Putamen (tissue), 1 donor: ENCODE data around the gene PGGHG.
"Not testable (repeated sequence)": the region's sequence is repeated elsewhere in the genome, so short reads cannot be mapped to it uniquely, and the experiment has no call there.

Experiments used
- DNase-seq: peaks from one replicate; pipeline ENCODE4 v3.0.0-alpha.2; 2016; ENCODE audit warnings: low spot score

PGGHG gene

DNA sequence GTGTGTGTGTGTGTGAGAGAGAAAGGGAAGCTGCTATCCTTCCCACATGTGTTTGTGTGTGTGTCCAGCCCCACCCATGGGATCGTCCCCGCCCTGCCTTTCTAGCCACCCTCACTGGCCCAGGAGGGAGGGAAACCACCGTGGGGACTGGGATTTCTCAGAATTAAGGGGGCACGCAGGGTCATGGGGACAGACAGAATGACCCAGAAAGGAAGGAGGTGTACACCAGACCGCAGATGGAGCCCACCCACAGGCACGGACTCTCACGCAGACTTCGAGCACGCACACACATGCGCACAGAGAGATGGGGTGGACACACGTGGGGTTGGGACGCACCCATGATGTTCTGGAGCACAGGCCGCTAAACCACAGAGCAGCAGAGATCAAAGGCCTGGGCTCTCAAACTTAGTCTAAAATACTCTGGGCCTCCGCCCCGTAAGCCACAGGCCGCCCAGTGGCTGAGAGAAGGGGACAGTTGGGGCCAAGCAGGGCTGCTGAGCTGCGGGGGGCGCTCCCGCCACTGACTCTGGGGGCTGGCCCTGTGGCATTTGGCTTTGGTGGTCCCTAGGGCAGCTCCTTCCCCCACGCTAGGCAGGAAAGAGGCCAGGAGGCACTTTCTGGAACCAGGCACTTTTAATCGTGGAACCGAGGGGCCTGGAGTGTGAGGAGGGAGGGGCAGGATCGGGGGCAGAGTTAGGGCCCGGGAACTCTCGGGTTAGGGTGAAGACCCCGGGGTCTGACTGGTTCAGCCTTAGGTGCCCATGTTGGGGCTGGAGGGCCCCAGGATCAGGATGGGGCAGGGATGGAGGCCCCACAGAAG, 8.9 kb downstream of the PGGHG start:
- DNase-seq, result no peak

DNA sequence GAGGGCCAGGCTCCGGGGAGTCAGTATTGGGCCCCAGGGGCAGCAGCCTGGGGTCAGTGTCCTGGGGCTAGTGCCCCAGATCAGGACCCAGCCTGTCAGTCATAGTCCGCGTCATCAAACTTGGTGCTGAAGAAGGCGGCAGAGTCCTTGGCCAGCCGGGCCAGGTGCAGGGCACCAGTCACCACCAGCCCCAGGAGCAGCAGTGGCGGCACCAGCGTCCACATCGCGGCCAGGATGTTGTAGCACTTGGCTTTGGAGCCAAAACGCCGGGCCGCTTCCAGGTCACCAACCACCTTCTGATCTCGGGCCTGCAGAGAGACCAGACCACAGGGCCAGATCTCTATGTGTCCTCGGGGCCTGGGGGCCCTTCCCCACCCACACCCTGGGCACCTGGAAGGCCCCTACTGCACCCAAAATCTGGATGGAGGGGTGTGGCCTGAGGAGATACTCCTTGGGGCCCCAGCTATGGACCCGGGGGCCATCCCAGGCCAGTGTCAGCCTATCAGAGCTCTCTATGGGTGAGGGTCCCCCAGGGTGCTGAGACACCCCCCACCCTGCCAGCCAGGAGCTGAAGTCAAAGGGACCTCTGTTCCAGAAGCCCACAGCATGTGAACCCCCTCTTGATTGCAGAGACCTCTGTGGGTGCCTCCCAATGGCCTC, 9.6 kb downstream of the PGGHG start:
- no peak for DNase-seq

DNA sequence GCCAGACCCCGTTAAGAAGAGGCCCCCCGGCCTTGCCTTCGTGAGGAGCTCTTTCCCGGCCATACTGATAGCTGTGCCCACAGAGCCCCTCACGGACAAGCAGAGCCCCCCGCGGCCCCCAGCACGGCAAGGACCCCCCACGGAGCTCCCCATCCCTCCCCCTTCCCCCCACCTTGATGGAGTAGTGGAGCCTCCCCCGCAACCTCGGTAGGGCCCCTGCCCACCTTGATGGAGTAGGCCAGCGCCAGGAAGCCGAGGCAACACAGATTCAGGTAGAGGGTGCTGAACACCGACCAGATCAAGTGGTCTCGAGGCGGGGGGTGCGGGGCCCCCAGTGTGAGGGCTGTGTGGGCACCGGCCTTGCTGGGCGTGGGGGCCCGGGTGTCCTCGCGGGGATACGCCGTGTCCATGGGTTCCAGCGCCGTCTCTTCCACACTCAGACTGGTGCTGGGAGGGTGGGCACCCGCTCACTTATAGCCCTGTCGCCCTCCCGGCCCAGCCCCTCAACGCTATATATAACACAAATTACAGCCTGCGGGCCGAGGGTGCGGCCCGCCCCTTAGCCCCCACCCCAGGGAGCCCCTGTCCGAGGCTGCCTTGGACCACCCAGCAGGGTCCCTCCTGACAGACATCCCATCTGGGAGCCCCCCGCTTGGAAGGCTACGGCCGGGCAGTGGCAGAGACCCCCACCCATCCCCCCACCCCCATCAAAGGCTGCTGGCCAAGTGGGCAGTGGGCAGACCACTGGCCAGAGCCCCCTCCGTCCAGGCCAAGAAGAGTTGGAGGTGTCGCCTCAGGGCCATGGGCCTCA, 10.4 kb downstream of the PGGHG start, which contains the start of gene IFITM5:
Gene IFITM5 (minus strand): TSS at position 446 of the 811 bp plus-strand sequence. CDS start 36 bp downstream, at position 410.
- no peak for DNase-seq

DNA sequence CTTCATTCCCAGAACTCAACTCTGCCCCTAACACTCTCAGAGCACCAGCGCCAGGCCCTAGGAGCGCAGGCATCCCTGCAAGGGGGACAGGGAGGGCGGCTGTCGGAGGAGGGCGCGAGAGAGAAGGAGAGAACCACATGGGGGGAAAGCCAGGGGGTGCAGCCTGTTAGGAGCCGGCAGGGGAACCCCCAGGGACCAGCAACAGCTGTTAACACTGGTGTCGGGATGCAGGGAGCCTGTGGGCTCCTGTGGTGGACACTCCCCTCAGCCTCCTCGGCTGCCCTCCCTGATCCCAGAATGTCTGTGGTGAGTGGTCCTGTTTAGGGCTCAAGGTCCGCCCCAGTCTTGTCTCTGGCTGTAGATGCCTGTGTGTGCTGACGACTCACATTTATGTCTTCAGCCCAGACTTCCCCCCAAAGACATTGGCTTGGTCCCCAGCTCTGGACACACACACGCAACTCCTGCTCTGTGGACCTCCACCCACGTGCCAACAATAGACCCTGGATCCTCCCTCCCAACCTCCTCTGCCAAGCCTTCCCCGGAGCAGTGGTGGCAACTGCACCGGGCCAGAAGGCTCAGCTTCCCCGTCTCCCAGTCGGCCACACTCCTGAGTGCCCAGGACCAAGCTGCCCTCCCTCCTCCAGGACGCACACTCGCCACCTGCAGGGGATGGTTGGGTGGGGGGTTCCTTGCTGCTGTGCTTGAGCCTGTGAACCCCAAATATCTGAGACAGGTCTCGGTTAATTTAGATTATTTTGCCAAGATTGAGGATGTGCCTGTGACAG, 11.2 kb downstream of the PGGHG start:
- no peak for DNase-seq

DNA sequence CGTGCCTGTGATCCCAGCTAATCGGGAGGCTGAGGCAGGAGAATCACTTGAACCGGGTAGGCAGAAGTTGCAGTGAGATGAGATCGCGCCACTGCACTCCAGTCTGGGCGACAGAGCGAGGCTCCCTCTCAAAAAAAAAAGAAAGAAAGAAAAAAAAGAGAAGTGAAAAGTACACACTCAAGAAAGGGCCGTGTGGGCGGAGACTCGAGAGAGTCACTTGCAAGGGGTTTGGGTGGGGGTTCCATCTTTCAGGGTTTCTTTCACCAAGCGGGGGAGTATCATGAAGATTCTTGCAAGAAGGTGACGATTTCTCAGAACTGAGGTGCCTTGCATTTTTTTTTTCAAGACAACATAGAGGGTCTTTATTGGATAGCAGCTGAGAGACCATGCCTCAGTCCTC, 14.4 kb downstream of the PGGHG start:
- no peak for DNase-seq

DNA sequence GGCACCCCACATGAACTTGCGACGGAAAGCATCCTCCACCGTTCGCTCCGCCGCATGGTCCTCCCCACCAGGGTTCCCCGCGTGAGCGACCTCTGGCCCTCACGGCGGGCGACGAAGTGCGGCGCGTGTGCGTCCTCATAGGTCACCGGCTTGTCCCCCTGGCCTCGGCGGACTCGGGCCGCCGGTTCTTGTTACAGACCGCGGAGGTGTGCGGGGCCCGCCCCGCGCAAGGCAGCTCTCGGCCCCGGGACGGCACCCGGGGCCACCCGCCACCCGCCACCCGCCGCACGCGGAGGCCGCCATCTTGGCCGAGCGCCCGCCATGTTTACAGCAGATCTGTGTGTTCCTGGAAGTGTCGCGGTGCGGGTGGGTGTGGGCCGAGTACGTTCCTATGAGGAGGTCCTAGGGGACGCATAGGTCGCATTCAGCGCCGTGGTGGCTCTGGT, 15.2 kb downstream of the PGGHG start:
- no peak for DNase-seq

DNA sequence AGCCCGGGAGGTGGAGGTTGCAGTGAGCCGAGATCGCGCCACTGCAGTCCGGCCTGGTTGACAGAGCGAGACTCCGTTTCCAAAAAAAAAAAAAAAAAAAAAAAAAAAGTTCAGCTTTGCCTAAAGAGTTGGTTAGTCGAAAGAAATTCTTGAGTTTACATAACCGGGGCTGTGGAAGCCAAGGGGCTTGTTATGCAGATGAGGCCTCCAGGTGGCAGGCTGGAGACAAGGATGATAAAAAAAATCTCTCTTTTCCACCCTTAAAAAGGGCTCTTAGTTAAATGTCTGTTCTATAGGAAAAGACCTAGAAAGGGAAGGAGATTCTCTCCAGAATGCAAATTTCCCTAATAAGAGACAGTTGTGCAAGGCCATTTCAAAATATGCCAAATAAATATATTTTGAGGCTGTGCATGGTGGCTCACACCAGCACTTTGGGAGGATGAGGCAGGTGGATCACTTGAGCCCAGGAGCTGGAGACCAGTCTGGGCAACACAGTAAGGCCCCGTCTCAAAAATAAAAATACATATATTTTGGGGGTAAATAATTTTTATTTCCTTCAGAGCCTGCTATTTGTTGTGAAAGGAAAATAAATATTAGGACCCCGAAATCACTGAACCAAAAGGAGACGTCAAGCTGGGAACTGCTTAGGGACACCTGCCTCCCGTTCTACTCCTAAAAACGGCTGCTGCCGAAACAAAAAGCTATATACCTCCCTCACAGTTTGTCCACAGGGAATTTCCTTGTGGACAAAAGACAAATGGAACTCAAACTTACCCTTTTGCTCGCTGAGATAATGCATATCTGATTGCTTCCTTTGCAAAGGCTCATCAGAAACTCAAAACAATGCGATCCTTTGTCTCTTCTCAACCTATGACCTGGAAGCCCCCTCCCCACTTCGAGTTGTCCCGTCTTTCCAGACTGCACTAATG, 16.3 kb downstream of the PGGHG start:
- DNase-seq, result peak; percentile 55

DNA sequence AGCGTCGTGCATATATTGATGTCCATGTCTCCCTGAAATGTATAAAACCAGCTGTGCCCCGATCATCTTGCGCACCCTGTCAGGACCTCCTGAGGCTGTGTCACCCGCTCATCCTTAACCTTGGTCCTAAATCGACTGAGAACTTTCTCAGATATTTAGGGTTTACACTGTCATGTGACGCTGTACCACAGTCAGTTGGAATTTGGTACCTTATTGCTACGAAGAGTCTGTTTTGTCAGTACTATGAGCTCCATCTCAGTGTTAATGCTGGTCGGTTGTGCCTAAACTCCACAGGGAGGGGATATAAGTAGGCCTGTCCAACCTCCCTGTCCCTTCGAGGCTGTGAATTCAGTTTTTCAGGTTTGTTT, 16.9 kb downstream of the PGGHG start:
- no peak for DNase-seq

DNA sequence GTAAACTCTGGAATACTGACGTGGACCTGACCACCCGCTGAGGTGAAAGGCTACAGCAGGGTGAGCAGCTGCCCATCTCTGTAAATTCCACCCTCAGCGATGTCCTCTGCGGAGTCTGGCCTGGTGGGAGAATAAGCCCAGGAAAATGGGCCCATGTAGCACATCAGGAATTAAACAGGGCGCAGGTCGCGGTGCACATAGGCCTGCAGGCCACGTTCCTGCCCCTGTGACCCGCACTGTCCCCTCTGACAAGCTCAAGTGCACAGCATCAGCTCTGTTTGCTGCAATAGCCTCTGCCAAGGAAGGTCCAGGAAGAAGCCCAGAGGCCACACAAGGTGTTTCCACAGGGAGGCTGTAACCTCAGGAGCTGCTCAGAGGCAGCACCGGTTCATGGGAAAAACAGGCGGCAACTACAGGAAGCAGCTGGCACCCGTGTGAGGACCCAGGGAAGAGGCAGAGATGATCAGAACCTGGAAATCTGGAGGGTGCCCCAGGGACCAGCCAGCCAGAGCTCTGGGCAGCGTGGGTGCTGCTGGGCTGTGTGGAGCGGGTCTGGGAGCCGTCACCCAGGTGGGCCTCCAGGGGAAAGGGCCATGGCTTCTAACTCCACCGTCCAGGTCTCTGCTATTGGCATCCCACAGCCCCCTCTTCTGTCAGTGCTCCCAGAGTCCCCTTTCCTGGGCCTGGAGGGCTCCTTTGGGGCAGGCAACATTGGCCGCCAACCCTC, 17.9 kb downstream of the PGGHG start:
- no peak for DNase-seq

DNA sequence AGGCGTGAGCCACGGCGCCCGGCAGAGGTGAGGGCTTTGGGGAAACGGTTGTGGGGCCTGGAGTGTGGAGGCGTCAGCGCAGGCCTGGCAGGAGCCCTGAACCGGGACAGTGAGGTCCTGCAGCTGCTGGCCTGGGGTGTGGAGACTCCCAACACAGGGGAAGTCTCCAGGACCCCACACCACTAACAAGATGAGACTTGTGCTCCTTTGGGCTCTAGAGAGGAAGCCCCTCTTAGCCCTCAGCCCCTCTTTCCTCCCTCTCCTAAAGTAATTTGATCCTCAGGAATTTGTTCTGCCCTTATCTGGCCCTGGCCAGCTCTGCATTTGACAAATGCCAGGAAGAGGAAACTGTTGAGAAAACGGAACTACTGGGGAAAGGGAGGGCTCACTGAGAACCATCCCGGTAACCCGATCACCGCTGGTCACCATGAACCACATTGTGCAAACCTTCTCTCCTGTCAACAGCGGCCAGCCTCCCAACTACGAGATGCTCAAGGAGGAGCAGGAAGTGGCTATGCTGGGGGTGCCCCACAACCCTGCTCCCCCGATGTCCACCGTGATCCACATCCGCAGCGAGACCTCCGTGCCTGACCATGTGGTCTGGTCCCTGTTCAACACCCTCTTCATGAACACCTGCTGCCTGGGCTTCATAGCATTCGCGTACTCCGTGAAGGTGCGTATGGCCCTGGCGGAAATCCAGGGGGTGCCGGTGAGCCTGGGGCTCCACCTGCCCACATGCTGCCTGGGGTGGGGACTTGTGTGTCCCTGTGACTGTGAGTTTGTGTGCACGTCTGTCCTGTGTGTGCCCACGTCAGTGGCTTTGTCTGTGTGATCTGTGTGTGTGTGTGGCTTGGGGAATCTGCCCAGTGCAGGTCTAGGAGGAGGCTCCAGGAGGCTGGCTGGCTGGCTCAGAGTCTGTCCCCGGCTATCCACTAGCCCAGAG, 19.1 kb downstream of the PGGHG start, which contains the start of gene IFITM2:
Gene IFITM2 (plus strand): TSS at position 51 of the 943 bp plus-strand sequence. CDS start 377 bp downstream, at position 428.
- DNase-seq, result peak; percentile 27

DNA sequence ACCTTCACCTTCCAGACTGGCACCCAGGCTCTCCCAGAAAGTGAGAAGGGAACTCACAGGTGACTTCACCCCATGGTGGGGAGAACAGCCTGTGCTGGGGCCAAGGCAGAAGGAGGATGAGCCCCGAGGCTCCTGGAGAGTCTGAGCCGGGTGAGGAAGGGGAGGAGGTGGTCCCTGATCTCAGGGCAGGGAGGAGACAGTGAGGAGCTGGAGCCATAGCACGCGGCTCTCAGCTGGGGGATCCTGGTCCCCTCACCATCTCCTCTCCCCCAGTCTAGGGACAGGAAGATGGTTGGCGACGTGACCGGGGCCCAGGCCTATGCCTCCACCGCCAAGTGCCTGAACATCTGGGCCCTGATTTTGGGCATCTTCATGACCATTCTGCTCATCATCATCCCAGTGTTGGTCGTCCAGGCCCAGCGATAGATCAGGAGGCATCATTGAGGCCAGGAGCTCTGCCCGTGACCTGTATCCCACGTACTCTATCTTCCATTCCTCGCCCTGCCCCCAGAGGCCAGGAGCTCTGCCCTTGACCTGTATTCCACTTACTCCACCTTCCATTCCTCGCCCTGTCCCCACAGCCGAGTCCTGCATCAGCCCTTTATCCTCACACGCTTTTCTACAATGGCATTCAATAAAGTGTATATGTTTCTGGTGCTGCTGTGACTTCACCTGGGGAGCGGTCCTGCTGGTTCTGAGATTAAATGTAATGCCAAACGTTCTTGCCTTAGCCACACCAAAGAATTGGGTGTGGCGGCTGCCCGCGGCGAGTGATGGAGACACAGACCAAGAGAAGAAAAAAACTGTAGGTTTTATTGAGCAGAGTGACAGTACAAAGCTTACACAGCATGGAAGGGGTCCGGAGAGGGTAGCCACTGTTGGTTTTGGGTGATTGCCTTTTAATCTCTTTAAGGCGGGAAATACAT, 20.1 kb downstream of the PGGHG start:
- DNase-seq, result not testable (repeated sequence)

DNA sequence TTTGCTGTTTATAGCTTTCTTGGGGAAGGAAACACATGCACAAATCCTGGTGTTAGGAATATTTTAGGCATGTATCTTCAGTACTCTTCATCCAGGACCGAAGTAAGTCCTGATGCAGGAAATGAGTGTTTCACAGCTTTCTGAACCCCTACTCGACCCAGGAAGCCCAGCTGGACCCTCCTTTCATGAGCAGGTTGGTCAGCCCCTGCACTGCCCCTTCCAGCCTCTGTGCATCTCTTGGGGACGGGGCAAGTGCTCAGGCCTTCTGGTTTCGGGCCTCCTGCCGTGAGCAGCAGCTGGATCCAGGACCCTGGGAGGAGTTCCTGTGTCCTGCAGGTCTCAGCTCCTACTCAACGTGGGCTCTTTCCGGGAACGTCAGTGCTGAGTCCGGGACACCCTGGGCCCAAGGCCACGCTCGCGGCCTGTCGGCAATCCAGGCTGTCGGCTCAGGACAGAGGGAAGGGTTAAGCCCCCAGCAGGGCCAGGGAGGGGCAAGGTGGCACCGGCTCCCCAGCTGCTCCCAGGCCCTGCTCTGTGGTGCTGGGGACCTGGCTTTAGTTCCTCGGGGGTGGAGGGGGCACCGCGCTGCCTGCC, 21.1 kb downstream of the PGGHG start:
- not testable (repeated sequence) for DNase-seq

DNA sequence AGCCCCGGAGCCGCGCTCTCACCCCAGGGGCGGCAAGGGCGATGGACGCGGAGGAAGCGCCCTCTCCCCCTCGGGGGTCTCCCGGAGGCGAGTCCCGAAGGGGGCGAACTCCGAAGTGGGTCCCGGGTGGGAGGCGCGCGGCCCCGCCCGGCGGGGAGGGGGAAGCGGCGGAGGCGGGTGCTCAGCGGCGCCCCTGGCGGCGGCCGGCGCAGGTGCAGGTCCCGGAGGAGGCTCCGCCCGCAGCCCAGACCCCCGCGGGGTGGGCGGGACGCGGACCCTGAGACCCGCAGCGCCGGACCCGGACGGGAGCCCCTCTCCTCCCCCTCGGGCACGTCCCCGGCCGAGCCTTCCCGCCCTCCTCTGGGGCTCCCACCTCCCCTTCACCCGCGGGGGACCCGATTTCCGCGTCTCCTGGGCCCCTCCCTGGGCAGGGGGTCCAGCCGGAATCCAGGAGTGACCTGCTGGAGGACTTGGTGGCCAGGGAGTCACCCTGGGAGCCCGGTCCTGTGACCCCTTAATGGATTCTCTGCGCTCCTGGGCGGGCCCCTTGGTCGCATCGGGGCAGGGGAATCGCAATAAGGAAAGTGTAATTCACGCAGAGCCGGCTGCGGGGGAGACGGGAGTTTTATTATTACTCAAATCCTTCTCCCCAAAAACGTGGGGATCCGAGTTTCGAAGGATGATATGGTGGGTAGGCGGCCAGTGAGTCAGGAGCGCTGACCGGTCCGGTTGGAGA, 22.3 kb downstream of the PGGHG start:
- DNase-seq, result not testable (repeated sequence)

DNA sequence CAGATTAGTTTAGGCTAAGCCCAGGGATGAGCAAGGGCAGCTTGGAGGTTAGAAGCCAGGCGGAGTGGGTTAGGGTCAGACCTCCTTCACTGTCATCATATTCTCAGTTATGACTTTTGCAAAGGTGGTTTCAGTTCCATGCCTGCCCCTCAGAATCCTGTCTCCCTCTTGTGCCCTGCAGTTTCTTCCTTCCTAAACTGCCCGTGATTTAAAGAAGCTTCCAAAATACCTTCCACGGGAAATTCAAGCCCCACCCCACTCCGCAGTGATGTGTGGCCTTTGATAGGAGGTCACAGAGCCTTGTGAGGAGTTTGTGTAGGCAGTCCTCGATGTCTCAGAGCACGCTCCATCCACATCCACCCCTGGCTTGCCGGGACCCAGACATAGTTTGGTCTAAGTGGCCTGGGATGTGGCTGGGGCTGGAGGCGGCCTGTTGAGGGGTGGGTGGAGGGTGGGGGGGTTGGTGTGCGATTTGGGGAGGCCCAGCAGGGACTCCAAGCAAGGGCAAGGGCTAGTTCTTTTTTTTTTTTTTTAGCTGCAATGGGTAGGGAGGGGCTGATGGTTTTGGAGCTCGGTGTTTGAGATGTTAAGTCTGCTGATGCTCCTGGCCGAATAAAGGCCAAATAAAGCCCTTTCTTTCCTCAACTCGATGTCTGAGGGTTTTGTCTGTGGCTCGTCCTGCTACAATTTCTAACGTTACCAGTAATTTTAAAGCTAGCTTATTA, 23.3 kb downstream of the PGGHG start:
- no peak for DNase-seq

DNA sequence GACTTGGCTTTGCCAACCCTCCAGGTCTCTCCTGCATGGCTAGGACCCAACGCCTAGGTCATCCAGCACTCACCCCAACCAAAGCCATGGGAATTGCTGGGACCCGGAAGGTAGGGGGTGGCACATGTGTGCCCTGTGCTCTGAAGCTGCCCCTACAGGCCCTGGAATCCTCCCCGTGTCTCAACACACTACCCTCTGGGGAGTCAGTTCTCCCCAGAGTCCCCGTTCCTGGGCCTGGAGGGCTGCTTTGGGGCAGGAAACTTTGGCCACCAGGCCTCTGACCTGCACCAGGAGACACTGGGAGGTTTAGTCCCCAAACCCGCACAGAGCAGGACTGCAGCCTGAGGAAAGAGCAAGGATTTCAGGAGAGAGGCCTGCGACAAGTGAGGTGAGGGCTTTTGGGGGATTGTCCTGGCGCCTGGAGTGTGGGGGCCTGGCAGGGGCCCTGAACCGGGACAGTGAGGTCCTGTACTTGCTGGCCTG, 24.4 kb downstream of the PGGHG start:
- DNase-seq, result no peak
